ENCODE results near the gene RXFP2.

The RXFP2 gene

DNA sequence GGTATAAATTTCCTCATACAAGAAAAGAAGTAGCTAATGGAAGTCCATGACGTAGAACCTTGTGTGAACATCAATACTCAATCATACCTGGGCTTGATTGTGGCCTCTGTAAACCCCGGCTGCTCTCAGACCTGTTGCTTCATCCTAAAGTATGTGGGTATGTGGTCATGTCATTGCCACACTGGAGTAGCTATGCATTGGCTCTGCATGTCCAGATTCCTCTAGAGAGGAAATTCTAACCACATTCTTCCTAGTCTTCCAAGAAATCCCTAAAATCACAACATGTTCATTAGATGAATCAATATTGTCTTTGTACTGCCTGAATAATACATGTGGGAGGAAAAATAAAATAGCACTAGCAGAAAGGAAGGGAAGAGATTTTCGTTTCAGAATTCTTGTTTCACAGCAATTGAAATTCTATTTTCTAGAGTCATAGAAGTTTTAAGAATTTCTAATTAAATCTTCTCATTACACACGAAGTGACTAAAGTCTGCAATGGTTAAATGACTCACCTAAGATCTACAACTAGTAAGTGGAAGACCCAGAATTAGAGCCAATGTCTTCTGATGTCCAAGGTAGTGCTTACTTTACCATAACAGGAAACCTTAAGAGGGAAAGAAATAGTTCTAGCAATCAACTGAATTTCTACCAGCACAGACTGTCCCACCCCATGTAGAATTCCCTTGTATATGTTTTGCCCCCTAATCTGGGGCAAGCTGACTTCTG lies 28.0 kb downstream of the RXFP2 start:
- no peaks in the 10 kb centered on the region for H3K4me1 ChIP-seq (ENCODE audit: control insufficient read depth, insufficient read depth, low read length)
- H3K4me3 ChIP-seq (ENCODE audit: low read length in 2 of 2), result no peak overlapping the region
- H3K36me3 ChIP-seq (ENCODE audit: control insufficient read depth in 2 of 2, insufficient read depth in 2 of 2, low read length in 2 of 2), result no peaks in the 10 kb centered on the region
- no peaks in the 10 kb centered on the region for H3K9me3 ChIP-seq (ENCODE audit: control insufficient read depth in 2 of 2, low read length in 2 of 2)
- no peak overlapping the region for H3K9ac ChIP-seq (ENCODE audit: low read length in 2 of 2)
- no peak overlapping the region for H3K27ac ChIP-seq (ENCODE audit: low read length)
- H3K27me3 ChIP-seq (ENCODE audit: control insufficient read depth in 1 of 2, insufficient read depth in 2 of 2, low read length in 2 of 2), result no peaks in the 10 kb centered on the region

DNA sequence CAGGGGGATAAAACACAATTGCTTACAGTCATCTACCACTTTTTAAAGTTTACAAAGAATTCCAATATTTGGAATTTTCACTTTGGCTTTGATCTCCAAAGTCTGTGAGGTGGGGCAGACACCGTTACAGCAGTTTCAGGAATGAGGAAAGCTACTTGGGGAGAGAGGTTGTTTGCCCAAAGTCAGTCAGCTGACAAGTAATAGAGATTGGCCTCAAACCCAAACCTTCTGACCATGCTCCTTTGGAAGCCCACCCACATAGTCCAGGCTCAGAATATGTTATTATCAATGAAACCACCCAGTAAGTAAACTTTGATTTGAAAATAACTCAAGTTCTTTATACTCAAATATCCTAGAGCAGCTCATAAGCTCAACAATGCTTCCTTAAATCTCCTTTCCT lies 29.0 kb downstream of the RXFP2 start:
- Histone ChIP-seq H3K9ac (ENCODE audit: low read length in 2 of 2) (no peak overlapping the region), H3K27me3 (ENCODE audit: control insufficient read depth in 1 of 2, insufficient read depth in 2 of 2, low read length in 2 of 2) (no peaks in the 10 kb centered on the region), H3K4me3 (ENCODE audit: low read length in 2 of 2) (no peak overlapping the region), H3K36me3 (ENCODE audit: control insufficient read depth in 2 of 2, insufficient read depth in 2 of 2, low read length in 2 of 2) (no peaks in the 10 kb centered on the region), H3K9me3 (ENCODE audit: control insufficient read depth in 2 of 2, low read length in 2 of 2) (no peaks in the 10 kb centered on the region), H3K27ac (ENCODE audit: low read length) (no peak overlapping the region), H3K4me1 (ENCODE audit: control insufficient read depth, insufficient read depth, low read length) (no peaks in the 10 kb centered on the region)

DNA sequence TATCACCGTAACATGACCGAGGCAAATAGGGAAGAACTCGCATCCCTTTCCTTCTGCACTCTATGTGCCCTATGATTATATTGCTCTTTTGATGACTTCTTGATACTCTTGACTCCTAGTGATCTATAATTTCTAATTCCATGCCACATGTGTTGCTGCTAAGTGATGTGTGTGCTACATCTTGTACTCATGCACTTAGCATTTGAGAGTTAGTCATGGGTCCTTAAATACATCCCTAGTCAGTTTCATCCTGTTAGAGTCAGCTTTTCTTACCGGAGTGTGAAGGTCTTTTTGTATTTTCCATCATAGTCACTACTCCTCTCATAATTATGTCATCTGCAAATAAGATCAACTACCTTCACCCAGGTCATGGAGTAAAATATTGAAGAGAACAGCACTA lies 30.2 kb downstream of the RXFP2 start:
- Histone ChIP-seq H3K36me3 (ENCODE audit: control insufficient read depth in 2 of 2, insufficient read depth in 2 of 2, low read length in 2 of 2) (no peaks in the 10 kb centered on the region), H3K4me3 (ENCODE audit: low read length in 2 of 2) (no peak overlapping the region), H3K4me1 (ENCODE audit: control insufficient read depth, insufficient read depth, low read length) (no peaks in the 10 kb centered on the region)

GRCh38 chr13:31772231-31772630 lies 32.9 kb downstream of the RXFP2 start:
- no peaks in the 10 kb centered on the region for H3K9me3 ChIP-seq (ENCODE audit: control insufficient read depth in 2 of 2, low read length in 2 of 2)
- H3K4me3 ChIP-seq (ENCODE audit: low read length in 2 of 2), result no peak overlapping the region
- no peak overlapping the region for H3K27ac ChIP-seq (ENCODE audit: low read length)
- no peak overlapping the region for H3K9ac ChIP-seq (ENCODE audit: low read length in 2 of 2)
- no peaks in the 10 kb centered on the region for H3K36me3 ChIP-seq (ENCODE audit: control insufficient read depth in 2 of 2, insufficient read depth in 2 of 2, low read length in 2 of 2)
- H3K27me3 ChIP-seq (ENCODE audit: control insufficient read depth in 1 of 2, insufficient read depth in 2 of 2, low read length in 2 of 2), result no peaks in the 10 kb centered on the region
- H3K4me1 ChIP-seq (ENCODE audit: control insufficient read depth, insufficient read depth, low read length), result no peaks in the 10 kb centered on the region

More for the DNA sequence above, 30.2 kb downstream of the RXFP2 start:
- no peaks in the 10 kb centered on the region for H3K9me3 ChIP-seq (ENCODE audit: control insufficient read depth in 2 of 2, low read length in 2 of 2)
- no peaks in the 10 kb centered on the region for H3K27me3 ChIP-seq (ENCODE audit: control insufficient read depth in 1 of 2, insufficient read depth in 2 of 2, low read length in 2 of 2)
- H3K9ac ChIP-seq (ENCODE audit: low read length in 2 of 2), result no peak overlapping the region
- no peak overlapping the region for H3K27ac ChIP-seq (ENCODE audit: low read length)

GRCh38 chr13:31773538-31773937 lies 34.2 kb downstream of the RXFP2 start:
- H3K9me3 ChIP-seq (ENCODE audit: control insufficient read depth in 2 of 2, low read length in 2 of 2), result no peaks in the 10 kb centered on the region
- H3K9ac ChIP-seq (ENCODE audit: low read length in 2 of 2), result no peak overlapping the region
- no peak overlapping the region for H3K4me3 ChIP-seq (ENCODE audit: low read length in 2 of 2)
- no peak overlapping the region for H3K27ac ChIP-seq (ENCODE audit: low read length)
- H3K4me1 ChIP-seq (ENCODE audit: control insufficient read depth, insufficient read depth, low read length), result no peaks in the 10 kb centered on the region
- no peaks in the 10 kb centered on the region for H3K27me3 ChIP-seq (ENCODE audit: control insufficient read depth in 1 of 2, insufficient read depth in 2 of 2, low read length in 2 of 2)
- no peaks in the 10 kb centered on the region for H3K36me3 ChIP-seq (ENCODE audit: control insufficient read depth in 2 of 2, insufficient read depth in 2 of 2, low read length in 2 of 2)

DNA sequence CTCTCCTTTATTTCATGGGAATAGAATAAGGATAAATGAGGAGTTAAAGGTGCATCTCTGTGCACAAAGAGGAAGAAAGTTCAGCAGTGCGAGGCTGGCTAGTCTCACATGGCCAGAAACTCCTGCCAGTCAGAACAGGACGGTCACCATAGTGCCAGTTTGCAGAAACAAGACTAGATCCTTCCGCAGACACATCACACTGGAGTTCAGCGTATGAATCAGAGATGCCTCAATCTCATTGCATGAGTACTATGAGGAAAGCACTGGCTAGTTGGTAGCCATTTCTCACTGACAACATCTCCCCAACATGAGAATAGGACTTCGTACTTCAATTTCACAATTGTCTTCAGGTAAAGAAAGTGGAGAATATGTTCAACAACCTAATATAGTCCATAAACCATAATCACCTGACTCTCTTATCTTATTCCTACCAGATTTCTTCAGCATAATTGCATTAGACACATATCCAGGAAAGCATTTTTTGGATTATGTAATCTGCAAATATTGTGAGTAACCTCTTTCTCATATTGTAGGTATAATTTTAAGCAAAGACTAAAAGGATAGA lies 34.9 kb downstream of the RXFP2 start:
- no peaks in the 10 kb centered on the region for H3K36me3 ChIP-seq (ENCODE audit: control insufficient read depth in 2 of 2, insufficient read depth in 2 of 2, low read length in 2 of 2)
- no peaks in the 10 kb centered on the region for H3K9me3 ChIP-seq (ENCODE audit: control insufficient read depth in 2 of 2, low read length in 2 of 2)
- H3K27ac ChIP-seq (ENCODE audit: low read length), result no peak overlapping the region
- H3K4me3 ChIP-seq (ENCODE audit: low read length in 2 of 2), result no peak overlapping the region
- H3K4me1 ChIP-seq (ENCODE audit: control insufficient read depth, insufficient read depth, low read length), result no peaks in the 10 kb centered on the region
- H3K9ac ChIP-seq (ENCODE audit: low read length in 2 of 2), result no peak overlapping the region
- no peaks in the 10 kb centered on the region for H3K27me3 ChIP-seq (ENCODE audit: control insufficient read depth in 1 of 2, insufficient read depth in 2 of 2, low read length in 2 of 2)

- Histone ChIP-seq H3K36me3 (ENCODE audit: control insufficient read depth in 2 of 2, insufficient read depth in 2 of 2, low read length in 2 of 2) (no peaks in the 10 kb centered on the region), H3K27me3 (ENCODE audit: control insufficient read depth in 1 of 2, insufficient read depth in 2 of 2, low read length in 2 of 2) (peaks cover 0 to 2% of the 10 kb centered on the region in 2 donors), H3K9ac (ENCODE audit: low read length in 2 of 2) (no peak overlapping the region), H3K4me3 (ENCODE audit: low read length in 2 of 2) (no peak overlapping the region), H3K4me1 (ENCODE audit: control insufficient read depth, insufficient read depth, low read length) (no peaks in the 10 kb centered on the region), H3K9me3 (ENCODE audit: control insufficient read depth in 2 of 2, low read length in 2 of 2) (no peaks in the 10 kb centered on the region), H3K27ac (ENCODE audit: low read length) (no peak overlapping the region)
Measured at GRCh38 chr13:31775148-31775547, 35.8 kb downstream of the RXFP2 start.

- H3K36me3 ChIP-seq (ENCODE audit: control insufficient read depth in 2 of 2, insufficient read depth in 2 of 2, low read length in 2 of 2), result no peaks in the 10 kb centered on the region
- no peak overlapping the region for H3K4me3 ChIP-seq (ENCODE audit: low read length in 2 of 2)
- no peak overlapping the region for H3K9ac ChIP-seq (ENCODE audit: low read length in 2 of 2)
- H3K9me3 ChIP-seq (ENCODE audit: control insufficient read depth in 2 of 2, low read length in 2 of 2), result no peaks in the 10 kb centered on the region
- peaks cover 0 to 2% of the 10 kb centered on the region in 2 donors for H3K27me3 ChIP-seq (ENCODE audit: control insufficient read depth in 1 of 2, insufficient read depth in 2 of 2, low read length in 2 of 2)
- H3K27ac ChIP-seq (ENCODE audit: low read length), result no peak overlapping the region
- H3K4me1 ChIP-seq (ENCODE audit: control insufficient read depth, insufficient read depth, low read length), result no peaks in the 10 kb centered on the region
Measured at GRCh38 chr13:31775686-31776085, 36.4 kb downstream of the RXFP2 start.

DNA sequence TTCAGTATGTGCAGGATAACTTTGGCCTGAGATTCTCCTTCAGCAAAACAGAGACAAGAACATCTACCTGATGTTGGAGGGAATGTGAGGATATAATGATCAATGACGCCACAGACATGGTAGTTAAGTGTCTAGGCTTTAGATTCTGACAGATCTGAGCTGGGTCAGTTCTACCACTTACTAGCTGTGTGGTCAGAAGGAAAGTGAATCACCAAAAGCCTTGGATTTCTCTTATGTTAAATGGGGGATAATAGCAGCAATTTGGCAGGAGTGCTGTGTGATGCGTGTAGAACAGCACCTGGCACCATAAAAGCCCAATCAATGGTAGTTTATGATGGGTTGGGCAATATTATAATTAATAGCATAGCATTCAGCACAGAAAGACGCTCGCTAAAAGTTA lies 41.7 kb downstream of the RXFP2 start:
- peaks cover 0 to 8% of the 10 kb centered on the region in 2 donors for H3K27me3 ChIP-seq (ENCODE audit: control insufficient read depth in 1 of 2, insufficient read depth in 2 of 2, low read length in 2 of 2)
- no peak overlapping the region for H3K27ac ChIP-seq (ENCODE audit: low read length)
- H3K36me3 ChIP-seq (ENCODE audit: control insufficient read depth in 2 of 2, insufficient read depth in 2 of 2, low read length in 2 of 2), result no peaks in the 10 kb centered on the region
- no peak overlapping the region for H3K9ac ChIP-seq (ENCODE audit: low read length in 2 of 2)
- H3K9me3 ChIP-seq (ENCODE audit: control insufficient read depth in 2 of 2, low read length in 2 of 2), result no peaks in the 10 kb centered on the region
- H3K4me1 ChIP-seq (ENCODE audit: control insufficient read depth, insufficient read depth, low read length), result no peaks in the 10 kb centered on the region
- H3K4me3 ChIP-seq (ENCODE audit: low read length in 2 of 2), result no peak overlapping the region

DNA sequence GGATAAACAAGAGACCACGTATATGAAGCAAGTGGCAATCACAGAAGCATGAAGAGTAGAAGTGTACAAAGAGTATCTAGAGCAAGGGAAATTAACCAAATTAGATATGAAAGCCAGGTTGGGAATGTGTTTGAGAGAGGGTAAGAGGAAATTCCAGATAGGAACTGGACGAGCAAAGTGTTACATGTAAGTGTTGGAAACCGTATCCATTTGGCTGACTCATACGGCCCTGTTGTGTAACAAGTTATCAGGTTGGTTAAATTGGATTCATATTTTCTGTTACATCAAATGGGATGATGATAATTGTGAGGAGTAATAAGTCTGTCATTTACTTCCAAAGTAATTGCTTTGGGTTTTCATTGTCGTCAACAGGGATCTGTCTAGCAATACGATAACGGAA lies 46.7 kb downstream of the RXFP2 start:
- no peaks in the 10 kb centered on the region for H3K36me3 ChIP-seq (ENCODE audit: control insufficient read depth in 2 of 2, insufficient read depth in 2 of 2, low read length in 2 of 2)
- H3K9ac ChIP-seq (ENCODE audit: low read length in 2 of 2), result no peak overlapping the region
- no peaks in the 10 kb centered on the region for H3K9me3 ChIP-seq (ENCODE audit: control insufficient read depth in 2 of 2, low read length in 2 of 2)
- no peak overlapping the region for H3K27ac ChIP-seq (ENCODE audit: low read length)
- no peak overlapping the region for H3K4me3 ChIP-seq (ENCODE audit: low read length in 2 of 2)
- H3K4me1 ChIP-seq (ENCODE audit: control insufficient read depth, insufficient read depth, low read length), result no peaks in the 10 kb centered on the region
- peaks cover 0 to 3% of the 10 kb centered on the region in 2 donors for H3K27me3 ChIP-seq (ENCODE audit: control insufficient read depth in 1 of 2, insufficient read depth in 2 of 2, low read length in 2 of 2)

DNA sequence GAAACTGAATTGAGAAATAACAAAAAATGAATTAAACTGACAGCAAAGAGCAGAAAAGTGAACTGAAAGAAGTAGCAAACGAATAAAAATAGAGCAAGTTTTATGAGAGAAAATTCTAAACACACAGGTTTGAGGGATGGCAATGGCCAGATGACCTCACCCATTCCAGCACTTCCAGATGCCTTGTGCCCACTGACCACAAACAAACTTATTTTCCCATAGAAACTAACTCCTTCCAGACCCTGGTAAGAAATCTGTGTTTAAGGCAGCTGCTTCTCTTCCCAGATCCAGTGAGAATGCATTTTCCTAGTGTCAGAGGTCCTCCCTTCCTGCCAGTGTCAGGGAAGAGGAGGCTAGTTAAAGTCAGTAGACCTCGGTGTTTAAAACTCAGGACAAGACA lies 51.7 kb downstream of the RXFP2 start:
- Histone ChIP-seq H3K4me3 (ENCODE audit: low read length in 2 of 2) (no peak overlapping the region), H3K9ac (ENCODE audit: low read length in 2 of 2) (no peak overlapping the region), H3K36me3 (ENCODE audit: control insufficient read depth in 2 of 2, insufficient read depth in 2 of 2, low read length in 2 of 2) (no peaks in the 10 kb centered on the region), H3K4me1 (ENCODE audit: control insufficient read depth, insufficient read depth, low read length) (no peaks in the 10 kb centered on the region), H3K27me3 (ENCODE audit: control insufficient read depth in 1 of 2, insufficient read depth in 2 of 2, low read length in 2 of 2) (no peaks in the 10 kb centered on the region), H3K9me3 (ENCODE audit: control insufficient read depth in 2 of 2, low read length in 2 of 2) (no peaks in the 10 kb centered on the region), H3K27ac (ENCODE audit: low read length) (no peak overlapping the region)

All from stomach smooth muscle (tissue), 2 donors.